HEK293 (cell line): ENCODE results near the gene BANF2.

Experiments used
- HIC1 ChIP-seq: fragments of 450-650 bp; formaldehyde crosslinking; IDR thresholded peaks from 2 replicates; pipeline ENCODE4 v1.5.1; 2016; ENCODE audit warnings: missing biosample characterization, missing genetic modification characterization
- YY1 ChIP-seq: fragments of 450-650 bp; formaldehyde crosslinking; IDR thresholded peaks from 2 replicates; pipeline ENCODE4 v1.5.1; 2018; ENCODE audit warnings: missing biosample characterization, missing genetic modification characterization
- ZNF121 ChIP-seq: fragments of 450-650 bp; formaldehyde crosslinking; IDR thresholded peaks from 2 replicates; pipeline ENCODE4 v1.5.1; 2016; ENCODE audit warnings: missing biosample characterization, missing genetic modification characterization
- ZNF335 ChIP-seq: fragments of 450-650 bp; formaldehyde crosslinking; conservative IDR thresholded peaks from 2 replicates; pipeline ENCODE4 v1.5.1; 2016; ENCODE audit warnings: missing biosample characterization, missing genetic modification characterization
- ZNF514 ChIP-seq: fragments of 450-650 bp; formaldehyde crosslinking; IDR thresholded peaks from 2 replicates; pipeline ENCODE4 v1.5.1; 2016; ENCODE audit warnings: missing biosample characterization, missing genetic modification characterization
- TF ChIP-seq, protein P1 (sequence below): fragments of 450-650 bp; formaldehyde crosslinking; IDR thresholded peaks from 2 replicates; pipeline ENCODE4 v1.5.1; 2016; ENCODE audit warnings: missing biosample characterization, missing genetic modification characterization
- TF ChIP-seq, protein P2 (sequence below): fragments of 450-650 bp; formaldehyde crosslinking; IDR thresholded peaks from 2 replicates; pipeline ENCODE4 v1.5.1; 2016; ENCODE audit warnings: missing biosample characterization, missing genetic modification characterization

DNA sequence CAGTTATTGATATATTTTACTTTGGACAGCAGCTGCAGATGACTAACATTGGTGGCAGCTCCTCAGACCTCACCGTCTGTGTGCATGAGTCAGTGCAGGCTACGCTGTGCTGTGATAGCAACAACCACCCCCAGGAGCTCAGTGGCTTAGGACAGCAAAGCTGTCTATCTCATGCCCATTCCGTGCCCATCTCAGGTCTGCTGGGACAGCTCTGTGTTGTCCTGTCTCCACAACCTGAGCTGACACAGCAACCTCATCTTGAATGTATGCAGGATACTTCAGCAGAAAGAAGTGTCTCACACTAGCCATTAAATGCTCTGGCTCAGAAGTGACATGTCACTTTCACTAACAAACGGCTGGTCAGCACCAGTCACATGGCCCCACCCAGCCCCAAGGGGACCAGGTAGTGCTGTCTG is 47.7 kb downstream of the BANF2 start:
- TF ChIP-seq ZNF121 (tag by site-specific recombination) = no peak
- TF ChIP-seq ZNF335 (tag by site-specific recombination) = peak; percentile 65
- TF ChIP-seq, protein P1, sequence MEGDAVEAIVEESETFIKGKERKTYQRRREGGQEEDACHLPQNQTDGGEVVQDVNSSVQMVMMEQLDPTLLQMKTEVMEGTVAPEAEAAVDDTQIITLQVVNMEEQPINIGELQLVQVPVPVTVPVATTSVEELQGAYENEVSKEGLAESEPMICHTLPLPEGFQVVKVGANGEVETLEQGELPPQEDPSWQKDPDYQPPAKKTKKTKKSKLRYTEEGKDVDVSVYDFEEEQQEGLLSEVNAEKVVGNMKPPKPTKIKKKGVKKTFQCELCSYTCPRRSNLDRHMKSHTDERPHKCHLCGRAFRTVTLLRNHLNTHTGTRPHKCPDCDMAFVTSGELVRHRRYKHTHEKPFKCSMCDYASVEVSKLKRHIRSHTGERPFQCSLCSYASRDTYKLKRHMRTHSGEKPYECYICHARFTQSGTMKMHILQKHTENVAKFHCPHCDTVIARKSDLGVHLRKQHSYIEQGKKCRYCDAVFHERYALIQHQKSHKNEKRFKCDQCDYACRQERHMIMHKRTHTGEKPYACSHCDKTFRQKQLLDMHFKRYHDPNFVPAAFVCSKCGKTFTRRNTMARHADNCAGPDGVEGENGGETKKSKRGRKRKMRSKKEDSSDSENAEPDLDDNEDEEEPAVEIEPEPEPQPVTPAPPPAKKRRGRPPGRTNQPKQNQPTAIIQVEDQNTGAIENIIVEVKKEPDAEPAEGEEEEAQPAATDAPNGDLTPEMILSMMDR (tag by site-specific recombination) = no peak
- no peak for TF ChIP-seq HIC1 (tag by site-specific recombination)
- no peak for TF ChIP-seq ZNF514 (tag by site-specific recombination)
- TF ChIP-seq, protein P2, sequence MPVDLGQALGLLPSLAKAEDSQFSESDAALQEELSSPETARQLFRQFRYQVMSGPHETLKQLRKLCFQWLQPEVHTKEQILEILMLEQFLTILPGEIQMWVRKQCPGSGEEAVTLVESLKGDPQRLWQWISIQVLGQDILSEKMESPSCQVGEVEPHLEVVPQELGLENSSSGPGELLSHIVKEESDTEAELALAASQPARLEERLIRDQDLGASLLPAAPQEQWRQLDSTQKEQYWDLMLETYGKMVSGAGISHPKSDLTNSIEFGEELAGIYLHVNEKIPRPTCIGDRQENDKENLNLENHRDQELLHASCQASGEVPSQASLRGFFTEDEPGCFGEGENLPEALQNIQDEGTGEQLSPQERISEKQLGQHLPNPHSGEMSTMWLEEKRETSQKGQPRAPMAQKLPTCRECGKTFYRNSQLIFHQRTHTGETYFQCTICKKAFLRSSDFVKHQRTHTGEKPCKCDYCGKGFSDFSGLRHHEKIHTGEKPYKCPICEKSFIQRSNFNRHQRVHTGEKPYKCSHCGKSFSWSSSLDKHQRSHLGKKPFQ = no peak
- TF ChIP-seq YY1 (tag by site-specific recombination) = no peak
